Measurements from ENCODE around the gene RBFOX2.

DNA sequence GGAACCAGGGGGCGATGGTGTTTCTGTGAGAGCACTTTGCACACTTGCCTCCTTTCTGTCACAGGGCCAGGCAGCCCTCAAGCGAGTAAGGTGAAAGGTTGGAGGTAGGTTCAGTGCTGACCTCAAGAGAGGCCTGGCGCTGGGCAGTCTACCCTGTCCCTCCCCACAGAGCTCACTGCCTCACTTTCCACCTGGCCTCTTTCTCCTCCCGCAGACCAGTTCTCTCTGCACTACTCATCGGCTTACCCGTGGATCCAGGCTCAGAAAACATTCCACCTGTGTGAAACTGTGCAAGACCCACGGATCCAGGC lies 294.2 kb downstream of the RBFOX2 start:
- TF ChIP-seq, protein P1, sequence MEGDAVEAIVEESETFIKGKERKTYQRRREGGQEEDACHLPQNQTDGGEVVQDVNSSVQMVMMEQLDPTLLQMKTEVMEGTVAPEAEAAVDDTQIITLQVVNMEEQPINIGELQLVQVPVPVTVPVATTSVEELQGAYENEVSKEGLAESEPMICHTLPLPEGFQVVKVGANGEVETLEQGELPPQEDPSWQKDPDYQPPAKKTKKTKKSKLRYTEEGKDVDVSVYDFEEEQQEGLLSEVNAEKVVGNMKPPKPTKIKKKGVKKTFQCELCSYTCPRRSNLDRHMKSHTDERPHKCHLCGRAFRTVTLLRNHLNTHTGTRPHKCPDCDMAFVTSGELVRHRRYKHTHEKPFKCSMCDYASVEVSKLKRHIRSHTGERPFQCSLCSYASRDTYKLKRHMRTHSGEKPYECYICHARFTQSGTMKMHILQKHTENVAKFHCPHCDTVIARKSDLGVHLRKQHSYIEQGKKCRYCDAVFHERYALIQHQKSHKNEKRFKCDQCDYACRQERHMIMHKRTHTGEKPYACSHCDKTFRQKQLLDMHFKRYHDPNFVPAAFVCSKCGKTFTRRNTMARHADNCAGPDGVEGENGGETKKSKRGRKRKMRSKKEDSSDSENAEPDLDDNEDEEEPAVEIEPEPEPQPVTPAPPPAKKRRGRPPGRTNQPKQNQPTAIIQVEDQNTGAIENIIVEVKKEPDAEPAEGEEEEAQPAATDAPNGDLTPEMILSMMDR (IDR thresholded peaks at IDR 0.05; ENCODE audit: low read depth, low read length) = no peak
- TF ChIP-seq EZH2phosphoT487 (IDR thresholded peaks at IDR 0.05; ENCODE audit: low read depth) = no peak

All from OCI-LY3 (cell line).